GM18502 (cell line): Measurements from ENCODE around the gene MX1.

Experiments used
- ATAC-seq: cut with Tn5 transposase; IDR thresholded peaks from one replicate; pipeline ENCODE4 v1.9.1; 2021; ENCODE audit warnings: mild to moderate bottlenecking; ENCODE audit not compliant: unreplicated experiment, poor library complexity

Gene MX1

GRCh38 chr21:41482980-41483379, 56.9 kb downstream of the MX1 start:
- no peak for ATAC-seq

DNA sequence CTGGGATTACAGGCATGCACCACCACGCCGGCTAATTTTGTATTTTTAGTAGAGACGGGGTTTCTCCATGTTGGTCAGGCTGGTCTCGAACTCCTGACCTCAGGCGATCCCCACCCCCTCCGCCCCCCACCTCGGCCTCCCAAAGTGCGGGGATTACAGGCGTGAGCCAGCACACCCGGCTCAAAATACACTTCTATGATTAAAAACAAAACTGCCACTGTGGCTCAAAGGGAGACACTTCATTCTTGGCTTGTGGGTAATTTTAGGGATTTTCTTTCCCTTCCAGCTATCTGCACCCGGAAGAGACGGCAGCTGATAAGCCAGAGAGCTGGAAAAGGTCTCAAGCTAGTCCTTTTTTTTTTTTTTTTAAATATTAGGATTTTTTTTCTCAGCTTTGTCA, 57.4 kb downstream of the MX1 start:
- ATAC-seq, result no peak

- ATAC-seq, result no peak
Observed at GRCh38 chr21:41483973-41484372, 57.9 kb downstream of the MX1 start.

DNA sequence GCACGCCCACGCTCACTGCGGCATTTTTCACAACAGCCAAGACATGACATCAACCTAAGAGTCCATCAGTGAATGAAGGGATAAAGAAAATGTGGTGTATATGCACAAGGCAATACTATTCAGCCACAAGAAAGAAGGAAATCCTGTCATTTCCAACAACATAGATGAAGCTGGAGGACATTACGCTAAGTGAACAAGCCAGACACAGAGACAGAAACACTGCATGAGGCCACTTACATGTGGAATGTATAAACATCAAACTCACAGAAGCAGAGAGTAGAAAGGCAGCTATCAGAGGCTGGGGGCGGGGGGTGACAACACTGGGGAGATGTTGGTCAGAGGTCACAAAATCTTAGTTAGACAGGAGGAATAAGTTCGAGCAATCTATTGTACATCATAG, 61.0 kb downstream of the MX1 start:
- ATAC-seq, result no peak

GRCh38 chr21:41488080-41488479, 62.0 kb downstream of the MX1 start:
- ATAC-seq, result no peak

- ATAC-seq, result no peak
Observed at GRCh38 chr21:41489329-41489728, 63.3 kb downstream of the MX1 start.

GRCh38 chr21:41490330-41490729, 64.3 kb downstream of the MX1 start:
- ATAC-seq, result no peak

DNA sequence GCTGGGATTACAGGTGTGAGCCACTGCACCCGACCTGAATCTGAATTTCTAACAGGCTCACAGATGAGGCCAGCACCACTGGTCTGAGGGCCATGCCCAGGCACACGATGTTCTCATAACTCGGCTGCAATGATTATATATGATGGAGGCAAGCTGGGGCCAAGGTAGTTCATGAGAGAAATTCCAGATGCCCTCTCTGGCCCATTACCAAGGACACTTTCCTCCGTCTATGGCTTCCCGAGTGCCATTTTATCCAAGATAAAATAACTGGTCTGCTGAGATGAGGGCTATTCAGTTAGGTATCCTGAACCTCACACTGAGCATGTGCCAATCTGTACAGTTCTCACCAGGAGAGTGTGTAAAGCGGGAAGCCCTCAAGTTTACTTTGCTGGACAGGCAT, 65.4 kb downstream of the MX1 start:
- ATAC-seq, result no peak

GRCh38 chr21:41494242-41494641, 68.2 kb downstream of the MX1 start:
- ATAC-seq, result no peak

- no peak for ATAC-seq
Observed at GRCh38 chr21:41497008-41497407, 71.0 kb downstream of the MX1 start.

DNA sequence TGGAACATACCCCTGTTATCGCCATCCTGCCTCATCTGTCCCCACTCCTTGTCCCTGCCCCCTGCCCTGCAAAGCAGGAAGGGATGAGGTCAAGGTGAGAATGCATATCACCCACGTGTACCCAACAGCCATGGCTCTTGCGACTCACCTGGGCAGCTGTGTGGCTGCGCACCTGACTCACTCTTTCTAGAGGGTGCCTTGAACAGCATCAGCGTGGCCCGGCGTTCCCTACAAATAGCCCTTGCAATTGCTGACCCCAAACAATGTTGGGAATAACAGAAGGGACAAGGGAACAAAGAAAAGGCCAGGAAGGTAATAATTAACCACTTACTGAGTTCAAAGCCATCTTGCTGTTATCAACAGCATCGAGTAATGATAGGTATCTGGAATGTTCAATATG, 71.7 kb downstream of the MX1 start:
- ATAC-seq, result no peak

DNA sequence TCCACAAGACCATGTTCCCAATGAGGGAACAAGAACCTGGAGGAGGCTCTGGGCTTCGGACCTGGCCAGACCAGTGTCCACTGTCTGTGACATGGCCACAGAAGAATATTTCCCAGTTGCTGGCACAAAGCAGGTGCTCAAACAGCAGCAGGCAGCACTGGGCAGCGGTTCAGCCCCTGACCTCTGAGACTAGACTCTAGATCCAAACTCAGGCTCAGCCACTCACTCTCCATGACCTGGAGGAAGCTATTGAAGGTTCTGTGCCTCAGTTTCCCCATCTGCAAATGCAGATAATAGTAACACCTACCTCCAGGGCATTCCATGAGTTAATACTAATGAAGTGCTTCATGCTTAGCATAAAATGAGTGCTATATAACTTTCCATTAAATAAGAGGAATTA, 73.9 kb downstream of the MX1 start:
- ATAC-seq, result no peak

- no peak for ATAC-seq
Observed at GRCh38 chr21:41500363-41500762, 74.3 kb downstream of the MX1 start.

GRCh38 chr21:41500931-41501381, 74.9 kb downstream of the MX1 start:
- no peak for ATAC-seq

GRCh38 chr21:41501919-41502318, 75.9 kb downstream of the MX1 start:
- ATAC-seq, result no peak

GRCh38 chr21:41503331-41503730, 77.3 kb downstream of the MX1 start:
- ATAC-seq, result no peak

GRCh38 chr21:41504030-41504429, 78.0 kb downstream of the MX1 start:
- ATAC-seq, result no peak

DNA sequence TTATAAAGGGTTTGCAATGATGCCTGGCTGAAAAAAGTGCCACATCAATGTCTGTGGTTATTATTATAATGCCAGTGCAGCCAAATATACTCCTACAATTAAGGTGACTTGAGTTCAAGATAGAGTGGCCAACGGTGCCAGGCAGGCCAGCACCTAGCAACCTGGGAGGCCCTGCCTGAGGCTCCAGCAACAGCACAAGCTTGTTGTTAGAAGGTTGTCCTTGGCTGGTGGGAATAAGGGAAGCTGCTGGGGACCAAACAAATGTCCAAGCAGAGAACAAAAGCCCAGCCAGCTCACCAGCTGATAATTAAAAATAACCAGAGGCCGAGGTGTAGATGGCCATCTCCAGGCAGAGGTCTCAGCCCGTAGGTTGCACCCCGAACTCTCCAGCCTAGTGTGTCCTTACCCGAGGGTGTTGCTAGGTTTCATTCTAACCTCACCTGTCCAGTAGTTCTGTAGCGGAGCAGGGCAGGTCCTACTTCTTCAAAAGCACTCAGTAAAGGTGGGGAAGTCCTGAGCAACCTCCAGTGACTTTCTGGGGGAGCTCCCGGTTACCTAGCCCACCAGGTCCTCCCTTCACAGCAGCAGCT, 80.1 kb downstream of the MX1 start:
- ATAC-seq, result no peak

GRCh38 chr21:41506611-41507520, 80.8 kb downstream of the MX1 start:
- no peak for ATAC-seq

GRCh38 chr21:41507521-41508414, 81.7 kb downstream of the MX1 start, which contains the start of gene TMPRSS2:
Gene TMPRSS2, minus strand, starts transcription at chr21:41508158. Its CDS starts 10,025 bp downstream, at chr21:41498133.
- ATAC-seq, result no peak
